GM19023 (cell line): ENCODE results near the gene CDO1.
"Not testable (repeated sequence)": the region's sequence is repeated elsewhere in the genome, so short reads cannot be mapped to it uniquely, and the experiment has no call there.

Experiments used
- ATAC-seq: cut with Tn5 transposase; IDR thresholded peaks from one replicate; pipeline ENCODE4 v1.9.1; 2021; ENCODE audit warnings: mild to moderate bottlenecking, moderate library complexity; ENCODE audit not compliant: unreplicated experiment

CDO1 gene

GRCh38 chr5:115831163-115831768 lies 14.8 kb upstream of the CDO1 start:
- ATAC-seq = peak; percentile 72

DNA sequence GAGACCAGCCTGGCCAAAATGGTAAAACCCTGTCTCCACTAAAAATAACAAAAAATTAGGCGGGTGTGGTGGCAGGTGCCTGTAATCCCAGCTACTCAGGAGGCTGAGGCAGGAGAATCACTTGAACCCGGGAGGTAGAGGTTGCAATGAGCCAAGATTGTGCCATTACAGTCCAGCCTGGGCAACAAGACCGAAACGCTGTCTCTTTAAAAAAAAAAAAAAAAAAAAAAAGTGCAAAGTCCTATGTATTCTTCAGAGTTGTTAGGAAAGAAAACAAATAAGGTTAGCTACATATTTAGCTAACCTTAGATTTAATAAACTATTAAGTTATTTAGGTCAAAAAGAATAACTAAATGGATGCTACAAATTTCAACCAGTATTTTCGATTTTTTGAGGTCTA lies 13.5 kb upstream of the CDO1 start:
- no peak for ATAC-seq

- no peak for ATAC-seq
Observed at GRCh38 chr5:115825948-115826347, 9.5 kb upstream of the CDO1 start.

GRCh38 chr5:115824983-115825382 lies 8.5 kb upstream of the CDO1 start:
- not testable (repeated sequence) for ATAC-seq

DNA sequence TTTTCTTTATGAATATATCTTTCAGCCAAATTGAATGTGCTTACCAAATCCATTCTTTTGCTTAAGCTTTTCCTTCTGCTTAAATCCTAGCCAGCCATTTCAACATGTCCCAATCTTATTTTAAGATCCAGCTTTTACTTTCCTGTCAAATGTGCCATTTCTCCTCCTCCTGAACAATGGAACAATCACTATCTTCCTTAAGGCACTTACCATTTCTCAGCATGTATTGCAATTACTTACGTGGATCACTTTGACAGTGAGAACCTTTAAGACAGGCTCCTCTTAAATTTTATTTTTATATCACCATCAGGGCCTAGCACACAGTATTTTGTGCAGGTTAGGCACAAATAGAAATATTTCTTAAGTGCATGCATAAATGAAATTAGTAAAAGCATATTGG lies 4.4 kb upstream of the CDO1 start:
- ATAC-seq = no peak

DNA sequence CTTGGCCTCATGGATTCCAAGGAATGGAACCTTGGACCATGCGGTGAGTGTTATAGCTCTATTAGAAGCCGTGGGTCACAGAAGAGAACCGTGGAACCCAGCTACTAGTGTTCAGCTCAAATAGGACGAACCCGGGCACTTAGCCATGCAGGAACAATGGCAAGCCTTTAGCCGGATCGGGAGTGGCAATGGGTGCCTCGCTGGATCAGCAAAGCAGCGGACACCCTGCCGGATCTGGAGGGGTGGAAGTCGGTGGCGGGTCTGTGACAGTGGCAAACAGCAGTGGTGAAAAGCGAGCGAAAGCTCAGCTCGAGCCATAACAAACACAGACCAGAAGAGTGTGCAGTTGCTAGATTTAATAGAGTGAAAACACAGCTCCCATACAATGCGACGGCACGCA lies 2.4 kb upstream of the CDO1 start:
- no peak for ATAC-seq

GRCh38 chr5:115817386-115817785 lies 927 bp upstream of the CDO1 start:
- ATAC-seq = no peak

DNA sequence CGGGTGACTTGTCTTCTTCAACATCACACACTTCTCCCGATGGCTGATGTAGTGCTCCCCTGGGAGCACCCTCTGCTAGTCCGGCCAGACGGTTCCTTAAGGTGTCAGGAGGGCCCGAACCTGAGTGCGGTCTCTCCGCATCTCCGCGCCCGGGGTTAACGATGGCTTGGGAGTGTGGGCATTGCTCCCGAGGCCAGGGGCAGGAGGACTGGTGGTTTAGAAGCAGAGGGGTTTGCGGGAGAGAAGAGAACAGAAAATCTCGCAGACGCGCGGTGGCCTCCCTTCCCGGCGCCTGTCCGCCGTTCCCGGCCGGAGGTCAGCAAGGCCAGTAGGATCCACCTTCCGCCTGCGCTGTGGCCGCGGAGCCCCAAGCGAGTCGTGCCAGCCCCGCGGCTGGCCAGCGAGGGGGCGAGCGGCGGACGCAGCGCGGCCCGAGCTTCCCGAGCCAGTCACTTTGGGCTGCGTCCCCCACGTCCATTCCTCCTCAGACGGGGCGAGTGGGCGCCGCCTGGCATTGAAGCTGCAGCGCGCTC lies 700 bp downstream of the CDO1 start:
- ATAC-seq = no peak

GRCh38 chr5:115815006-115815692 lies 1.3 kb downstream of the CDO1 start:
- ATAC-seq = no peak

- no peak for ATAC-seq
Observed at GRCh38 chr5:115813719-115814118, 2.7 kb downstream of the CDO1 start.

DNA sequence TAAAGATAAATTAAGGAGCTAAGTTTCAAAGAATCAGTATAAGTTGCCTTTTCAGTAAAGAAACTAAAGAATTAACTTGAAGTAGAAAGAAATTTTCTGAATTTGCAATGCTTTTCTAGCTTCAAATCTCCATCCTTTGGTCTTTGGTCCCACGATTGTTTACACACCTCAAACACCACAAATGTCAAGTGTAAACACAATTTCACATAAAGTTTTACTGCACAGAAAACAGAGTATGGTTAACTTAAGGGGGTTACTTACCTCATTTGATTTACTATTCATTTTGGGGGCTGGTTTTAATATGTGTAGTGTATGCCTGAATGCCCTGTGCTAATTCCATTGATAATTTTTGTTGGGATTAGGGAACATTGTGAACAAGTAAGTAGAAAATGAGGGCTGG lies 4.1 kb downstream of the CDO1 start:
- no peak for ATAC-seq

DNA sequence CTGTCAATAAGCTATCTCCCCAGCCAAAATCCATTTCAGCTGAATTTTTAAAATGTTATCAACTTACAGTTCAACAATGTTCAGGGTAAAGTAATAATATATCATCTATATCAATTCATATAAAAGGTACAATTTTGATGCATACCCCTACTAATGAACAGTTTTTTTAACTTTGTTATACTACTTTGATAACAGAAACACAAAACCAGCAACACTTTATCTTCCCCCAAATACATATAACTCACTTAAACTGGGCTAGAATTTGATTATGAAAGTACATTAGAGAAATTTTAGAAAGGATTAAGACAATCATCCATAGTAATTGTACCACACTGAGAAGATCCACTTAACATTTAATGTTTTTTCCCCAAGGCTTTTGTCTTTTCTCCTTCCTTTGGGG lies 5.1 kb downstream of the CDO1 start:
- no peak for ATAC-seq

- ATAC-seq = no peak
Observed at GRCh38 chr5:115810761-115811160, 5.7 kb downstream of the CDO1 start.

DNA sequence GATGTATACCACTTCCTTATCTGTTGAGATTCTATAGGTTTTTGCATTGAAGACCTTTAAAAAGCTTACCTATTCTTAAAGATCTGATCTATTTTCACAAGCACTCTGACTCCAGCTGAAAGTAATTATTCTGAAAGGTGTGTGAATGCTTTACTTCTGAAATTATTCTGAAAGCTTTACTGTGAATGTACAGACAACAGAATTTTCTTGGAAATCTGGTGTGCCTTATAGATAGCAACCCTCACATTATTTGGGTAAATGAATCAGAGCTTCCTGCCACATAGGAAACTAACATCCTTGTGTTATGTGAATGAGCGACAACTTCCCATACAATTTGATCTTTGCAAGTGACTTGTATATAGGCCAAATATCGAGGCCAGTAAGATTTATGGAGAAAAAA lies 6.5 kb downstream of the CDO1 start:
- ATAC-seq = no peak

- ATAC-seq = not testable (repeated sequence)
Observed at GRCh38 chr5:115808066-115808465, 8.4 kb downstream of the CDO1 start.

GRCh38 chr5:115807654-115808052 lies 8.8 kb downstream of the CDO1 start:
- ATAC-seq = no peak

DNA sequence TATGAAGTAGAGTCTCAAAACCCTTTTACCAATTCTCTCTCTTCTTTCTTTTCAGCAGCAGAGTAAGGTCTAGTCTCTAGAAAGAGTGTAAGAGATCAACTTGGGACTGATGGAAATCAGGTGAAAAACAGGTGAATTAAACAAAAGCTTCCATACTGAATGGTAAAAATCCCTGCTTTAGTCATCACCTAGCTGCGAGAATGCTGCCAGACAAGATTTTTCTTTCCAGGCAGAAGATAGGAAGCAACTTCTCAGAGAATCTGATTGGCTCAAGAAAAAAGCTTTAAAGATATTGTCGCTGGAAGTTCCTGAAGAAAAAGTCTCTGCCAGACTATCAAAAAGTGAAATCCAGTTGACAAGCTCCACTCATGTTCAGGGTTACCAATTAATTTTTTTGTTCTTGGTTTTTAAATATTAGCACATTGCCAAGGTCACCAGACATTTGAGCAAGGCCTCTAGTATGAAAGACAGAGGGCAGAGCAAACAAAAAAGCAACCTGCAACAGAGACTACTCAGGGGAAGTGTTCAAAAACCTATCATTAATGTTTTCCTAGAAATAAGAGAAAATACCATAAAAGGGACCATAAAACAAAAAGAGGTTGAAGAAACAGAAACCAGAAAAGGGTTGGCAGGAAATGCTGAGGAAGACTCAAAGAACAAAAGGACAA lies 9.3 kb downstream of the CDO1 start:
- no peak for ATAC-seq

GRCh38 chr5:115801984-115802383 lies 14.5 kb downstream of the CDO1 start:
- ATAC-seq = no peak

GRCh38 chr5:115801152-115801551 lies 15.3 kb downstream of the CDO1 start:
- no peak for ATAC-seq

- ATAC-seq = no peak
Observed at GRCh38 chr5:115800108-115800507, 16.4 kb downstream of the CDO1 start.

DNA sequence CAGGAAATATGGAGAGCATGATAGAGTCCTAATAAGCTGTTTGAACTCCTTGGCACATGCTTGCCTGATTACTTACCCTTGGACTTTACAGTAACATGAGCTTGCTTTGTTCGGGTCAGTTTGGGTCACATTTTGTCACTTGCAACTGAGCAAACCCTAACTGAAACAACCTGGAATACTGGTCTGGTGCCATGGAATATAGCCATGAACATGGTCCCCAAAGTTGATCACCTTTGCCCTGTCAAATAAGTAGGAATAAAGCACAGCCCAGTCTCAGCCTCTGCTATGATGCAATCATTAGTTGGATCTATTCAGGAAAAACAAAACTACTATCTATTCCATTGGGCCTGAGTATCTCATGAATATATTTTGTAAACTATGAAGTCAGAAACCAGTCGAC lies 18.2 kb downstream of the CDO1 start:
- ATAC-seq = no peak

DNA sequence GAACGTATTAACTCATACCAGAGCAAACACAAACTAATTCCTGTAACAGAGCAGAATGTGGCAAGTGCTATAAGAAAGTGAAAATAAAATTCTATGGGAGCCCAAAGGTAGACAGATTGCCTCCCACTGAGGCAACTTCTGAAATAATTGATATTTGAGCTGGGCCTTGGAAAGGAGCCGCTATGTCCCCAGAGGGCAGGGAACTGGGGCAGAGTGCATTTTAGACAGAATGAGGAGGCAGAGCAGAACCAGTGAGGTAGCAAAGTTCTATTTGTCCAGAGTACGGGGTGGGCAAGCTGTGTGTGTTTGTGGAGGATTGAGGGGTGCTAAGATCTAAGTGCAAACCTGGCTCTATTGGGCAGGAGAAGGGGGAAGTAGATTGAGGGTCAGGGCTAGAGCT lies 19.8 kb downstream of the CDO1 start:
- ATAC-seq = no peak
